ENCODE results near the gene SRL.
A peak's percentile ranks its signal among the peaks of the same experiment; 100 is the strongest.

Gene SRL

GRCh38 chr16:4214215-4214621 lies 27.7 kb downstream of the SRL start:
- Histone ChIP-seq H3K9me3 (replicated peaks in 1 of 2; ENCODE audit: control insufficient read depth in 2 of 2, insufficient read depth in 1 of 2, low read depth in 1 of 2, low read length in 2 of 2) (no peaks in the 10 kb centered on the region), H3K27ac (replicated peaks; ENCODE audit: low read length) (no peak overlapping the region), H3K4me3 (ENCODE audit: low read length in 2 of 2) (no peak overlapping the region), H3K14ac (ENCODE audit: low read length) (no peak overlapping the region), H3K27me3 (ENCODE audit: control insufficient read depth in 3 of 3, insufficient read depth in 3 of 3, low read depth in 1 of 3, low read length in 3 of 3) (peaks cover 0 to 12% (median 0%) of the 10 kb centered on the region in 3 experiments), H3K18ac (ENCODE audit: low read length) (no peak overlapping the region), H3K4me1 (ENCODE audit: control insufficient read depth in 2 of 2, insufficient read depth in 1 of 2, low read depth in 1 of 2, low read length in 2 of 2) (peaks cover 8 to 14% of the 10 kb centered on the region in 2 donors), H2BK15ac (ENCODE audit: low read length) (no peak overlapping the region), H4K8ac (ENCODE audit: low read depth, low read length) (no peak overlapping the region), H2BK12ac (ENCODE audit: low read length) (no peak overlapping the region), H2AK5ac (ENCODE audit: low read depth, low read length) (no peak overlapping the region), H3K9ac (ENCODE audit: low read depth, low read length, poor library complexity) (no peak overlapping the region), H2BK5ac (ENCODE audit: low read length) (no peak overlapping the region), H3K23ac (ENCODE audit: low read depth, low read length, poor library complexity) (no peak overlapping the region), H2AFZ (ENCODE audit: low read length) (no peak overlapping the region), H3K79me1 (ENCODE audit: low read depth, low read length) (no peaks in the 10 kb centered on the region), H3K4ac (ENCODE audit: low read length) (no peak overlapping the region), H3K36me3 (replicated peaks in 1 of 2; ENCODE audit: control insufficient read depth in 2 of 2, insufficient read depth in 2 of 2, low read length in 2 of 2) (no peaks in the 10 kb centered on the region), H2BK120ac (ENCODE audit: low read depth, low read length) (no peak overlapping the region), H4K91ac (ENCODE audit: low read depth, low read length, poor library complexity) (no peak overlapping the region), H3K4me2 (ENCODE audit: insufficient read depth, low read length, poor library complexity, severe bottlenecking) (no peak overlapping the region)
- WGBS, 2 donors (ENCODE audit: extremely low coverage in 2 of 2, insufficient read length in 2 of 2, insufficient replicate concordance in 1 of 2), result no CpG with 5 or more reads among the region's 7 CpGs
- no peak for DNase-seq (ENCODE audit: low spot score)

- peaks cover 0 to 13% (median 0%) of the 10 kb centered on the region in 3 experiments for H3K27me3 ChIP-seq (ENCODE audit: control insufficient read depth in 3 of 3, insufficient read depth in 3 of 3, low read depth in 1 of 3, low read length in 3 of 3)
- H2BK15ac ChIP-seq (ENCODE audit: low read length), result no peak overlapping the region
- H4K8ac ChIP-seq (ENCODE audit: low read depth, low read length), result no peak overlapping the region
- H3K4me1 ChIP-seq (ENCODE audit: control insufficient read depth in 2 of 2, insufficient read depth in 1 of 2, low read depth in 1 of 2, low read length in 2 of 2), result peaks cover 3 to 11% of the 10 kb centered on the region in 2 donors
- no peak overlapping the region for H3K23ac ChIP-seq (ENCODE audit: low read depth, low read length, poor library complexity)
- WGBS, 2 donors (ENCODE audit: extremely low coverage in 2 of 2, insufficient read length in 2 of 2, insufficient replicate concordance in 1 of 2), result no CpG with 5 or more reads among the region's 6 CpGs
- H3K14ac ChIP-seq (ENCODE audit: low read length), result no peak overlapping the region
- no peak overlapping the region for H2AK5ac ChIP-seq (ENCODE audit: low read depth, low read length)
- no peaks in the 10 kb centered on the region for H3K36me3 ChIP-seq (replicated peaks in 1 of 2; ENCODE audit: control insufficient read depth in 2 of 2, insufficient read depth in 2 of 2, low read length in 2 of 2)
- no peak overlapping the region for H2BK120ac ChIP-seq (ENCODE audit: low read depth, low read length)
- no peak overlapping the region for H2AFZ ChIP-seq (ENCODE audit: low read length)
- H3K79me1 ChIP-seq (ENCODE audit: low read depth, low read length), result no peaks in the 10 kb centered on the region
- no peak overlapping the region for H3K4me3 ChIP-seq (ENCODE audit: low read length in 2 of 2)
- no peak overlapping the region for H3K4ac ChIP-seq (ENCODE audit: low read length)
- H3K18ac ChIP-seq (ENCODE audit: low read length), result no peak overlapping the region
- H2BK12ac ChIP-seq (ENCODE audit: low read length), result no peak overlapping the region
- H3K4me2 ChIP-seq (ENCODE audit: insufficient read depth, low read length, poor library complexity, severe bottlenecking), result no peak overlapping the region
- no peaks in the 10 kb centered on the region for H3K9me3 ChIP-seq (replicated peaks in 1 of 2; ENCODE audit: control insufficient read depth in 2 of 2, insufficient read depth in 1 of 2, low read depth in 1 of 2, low read length in 2 of 2)
- H3K9ac ChIP-seq (ENCODE audit: low read depth, low read length, poor library complexity), result no peak overlapping the region
- H2BK5ac ChIP-seq (ENCODE audit: low read length), result no peak overlapping the region
- no peak overlapping the region for H4K91ac ChIP-seq (ENCODE audit: low read depth, low read length, poor library complexity)
- no peak for DNase-seq (ENCODE audit: low spot score)
- H3K27ac ChIP-seq (replicated peaks; ENCODE audit: low read length), result no peak overlapping the region
These were observed 28.1 kb downstream of the SRL start for GRCh38 chr16:4213737-4214136.

- Histone ChIP-seq H3K4ac (ENCODE audit: low read length) (no peak overlapping the region), H3K4me2 (ENCODE audit: insufficient read depth, low read length, poor library complexity, severe bottlenecking) (no peak overlapping the region), H3K18ac (ENCODE audit: low read length) (no peak overlapping the region), H3K36me3 (replicated peaks in 1 of 2; ENCODE audit: control insufficient read depth in 2 of 2, insufficient read depth in 2 of 2, low read length in 2 of 2) (no peaks in the 10 kb centered on the region), H4K8ac (ENCODE audit: low read depth, low read length) (no peak overlapping the region), H3K14ac (ENCODE audit: low read length) (no peak overlapping the region), H3K23ac (ENCODE audit: low read depth, low read length, poor library complexity) (no peak overlapping the region), H2BK5ac (ENCODE audit: low read length) (no peak overlapping the region), H3K9me3 (replicated peaks in 1 of 2; ENCODE audit: control insufficient read depth in 2 of 2, insufficient read depth in 1 of 2, low read depth in 1 of 2, low read length in 2 of 2) (no peaks in the 10 kb centered on the region), H2BK12ac (ENCODE audit: low read length) (no peak overlapping the region), H3K4me1 (ENCODE audit: control insufficient read depth in 2 of 2, insufficient read depth in 1 of 2, low read depth in 1 of 2, low read length in 2 of 2) (peaks cover 0 to 3% of the 10 kb centered on the region in 2 donors), H3K27me3 (ENCODE audit: control insufficient read depth in 3 of 3, insufficient read depth in 3 of 3, low read depth in 1 of 3, low read length in 3 of 3) (peaks cover 0 to 21% (median 0%) of the 10 kb centered on the region in 3 experiments), H3K9ac (ENCODE audit: low read depth, low read length, poor library complexity) (no peak overlapping the region), H3K27ac (replicated peaks; ENCODE audit: low read length) (no peak overlapping the region), H2BK15ac (ENCODE audit: low read length) (no peak overlapping the region), H2BK120ac (ENCODE audit: low read depth, low read length) (no peak overlapping the region), H3K4me3 (ENCODE audit: low read length in 2 of 2) (no peak overlapping the region), H2AFZ (ENCODE audit: low read length) (no peak overlapping the region), H2AK5ac (ENCODE audit: low read depth, low read length) (no peak overlapping the region), H4K91ac (ENCODE audit: low read depth, low read length, poor library complexity) (no peak overlapping the region), H3K79me1 (ENCODE audit: low read depth, low read length) (no peaks in the 10 kb centered on the region)
- DNase-seq (ENCODE audit: low spot score), result no peak
- no CpG with 5 or more reads among the region's 3 CpGs for WGBS, 2 donors (ENCODE audit: extremely low coverage in 2 of 2, insufficient read length in 2 of 2, insufficient replicate concordance in 1 of 2)
These were observed 29.0 kb downstream of the SRL start for GRCh38 chr16:4212934-4213296.

GRCh38 chr16:4212211-4212933 lies 29.5 kb downstream of the SRL start:
- Histone ChIP-seq H3K9ac (ENCODE audit: low read depth, low read length, poor library complexity) (no peak overlapping the region), H3K23ac (ENCODE audit: low read depth, low read length, poor library complexity) (no peak overlapping the region), H3K4me1 (ENCODE audit: control insufficient read depth in 2 of 2, insufficient read depth in 1 of 2, low read depth in 1 of 2, low read length in 2 of 2) (no peaks in the 10 kb centered on the region), H2BK12ac (ENCODE audit: low read length) (no peak overlapping the region), H2BK120ac (ENCODE audit: low read depth, low read length) (no peak overlapping the region), H2AK5ac (ENCODE audit: low read depth, low read length) (no peak overlapping the region), H2AFZ (ENCODE audit: low read length) (no peak overlapping the region), H3K36me3 (replicated peaks in 1 of 2; ENCODE audit: control insufficient read depth in 2 of 2, insufficient read depth in 2 of 2, low read length in 2 of 2) (no peaks in the 10 kb centered on the region), H2BK5ac (ENCODE audit: low read length) (no peak overlapping the region), H4K91ac (ENCODE audit: low read depth, low read length, poor library complexity) (peak overlapping the region; percentile 16), H3K4me2 (ENCODE audit: insufficient read depth, low read length, poor library complexity, severe bottlenecking) (no peak overlapping the region), H3K14ac (ENCODE audit: low read length) (no peak overlapping the region), H2BK15ac (ENCODE audit: low read length) (no peak overlapping the region), H3K27me3 (ENCODE audit: control insufficient read depth in 3 of 3, insufficient read depth in 3 of 3, low read depth in 1 of 3, low read length in 3 of 3) (peaks cover 0 to 27% (median 0%) of the 10 kb centered on the region in 3 experiments), H3K4me3 (ENCODE audit: low read length in 2 of 2) (no peak overlapping the region), H3K18ac (ENCODE audit: low read length) (peak overlapping the region; percentile 30), H4K8ac (ENCODE audit: low read depth, low read length) (no peak overlapping the region), H3K9me3 (replicated peaks in 1 of 2; ENCODE audit: control insufficient read depth in 2 of 2, insufficient read depth in 1 of 2, low read depth in 1 of 2, low read length in 2 of 2) (no peaks in the 10 kb centered on the region), H3K27ac (replicated peaks; ENCODE audit: low read length) (no peak overlapping the region), H3K4ac (ENCODE audit: low read length) (no peak overlapping the region), H3K79me1 (ENCODE audit: low read depth, low read length) (no peaks in the 10 kb centered on the region)
- WGBS, 2 donors (ENCODE audit: extremely low coverage in 2 of 2, insufficient read length in 2 of 2, insufficient replicate concordance in 1 of 2), result no CpG with 5 or more reads among the region's 11 CpGs
- no peak for DNase-seq (ENCODE audit: low spot score)

All from neuronal stem cell (in vitro differentiated cells).